GM21786 (cell line): Measurements from ENCODE around the gene ZNF766.
A peak's percentile ranks its signal among the peaks of the same experiment; 100 is the strongest.
"Not testable (repeated sequence)": the region's sequence is repeated elsewhere in the genome, so short reads cannot be mapped to it uniquely, and the experiment has no call there.

ENCODE experiments used
- ATAC-seq: cut with Tn5 transposase; IDR thresholded peaks from one replicate; pipeline ENCODE4 v1.9.1; 2021; ENCODE audit not compliant: unreplicated experiment

Gene ZNF766

DNA sequence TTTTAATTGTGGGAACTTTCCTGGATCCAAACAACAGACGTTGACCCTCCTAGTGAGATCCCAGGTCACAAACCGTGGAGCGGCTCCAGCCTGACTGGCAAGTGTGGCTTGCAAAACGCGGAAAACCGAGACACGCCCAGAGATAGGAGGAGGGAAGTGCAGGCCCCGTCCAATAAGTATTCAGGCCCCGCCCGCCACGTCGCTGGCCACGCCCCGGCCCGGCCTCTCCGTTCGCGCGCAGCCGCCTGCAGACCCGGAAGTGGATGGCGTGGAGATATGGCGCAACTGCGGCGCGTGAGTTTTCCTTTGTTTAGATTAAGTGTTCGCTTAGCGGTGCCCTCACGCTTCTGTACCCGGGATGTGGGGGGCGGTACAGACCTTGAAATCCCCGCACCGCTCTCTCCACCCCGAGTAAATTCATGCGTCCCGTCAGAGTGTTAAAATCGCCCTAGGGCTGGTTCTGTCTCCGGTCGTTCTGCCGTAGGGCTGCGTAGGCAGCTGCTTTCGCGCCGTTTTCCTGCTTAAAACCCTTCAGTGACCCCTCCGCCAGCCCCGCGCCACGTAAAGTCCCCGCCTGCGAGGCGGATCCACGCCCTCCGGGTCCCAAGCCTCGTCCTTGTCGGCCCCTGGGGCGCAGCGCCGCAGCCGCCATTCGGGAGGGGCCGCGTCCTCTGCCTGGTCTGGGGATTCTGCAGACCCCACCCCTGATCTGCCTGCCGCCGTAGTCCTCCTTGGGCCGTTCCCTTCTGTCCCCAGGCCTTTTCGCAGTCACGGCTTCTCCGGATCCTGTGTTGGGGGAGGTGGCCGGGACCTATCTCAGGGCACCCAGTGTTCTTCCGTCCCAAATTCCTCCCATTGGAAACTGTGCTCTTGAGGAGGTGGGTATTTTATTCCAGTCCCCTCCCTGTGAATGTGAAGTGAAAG is at the start of gene ZNF766:
TSS of gene ZNF766 (plus strand) at position 250 of the 924 bp plus-strand sequence. CDS start at position 277, 27 bp downstream.
- peak; percentile 97 for ATAC-seq

DNA sequence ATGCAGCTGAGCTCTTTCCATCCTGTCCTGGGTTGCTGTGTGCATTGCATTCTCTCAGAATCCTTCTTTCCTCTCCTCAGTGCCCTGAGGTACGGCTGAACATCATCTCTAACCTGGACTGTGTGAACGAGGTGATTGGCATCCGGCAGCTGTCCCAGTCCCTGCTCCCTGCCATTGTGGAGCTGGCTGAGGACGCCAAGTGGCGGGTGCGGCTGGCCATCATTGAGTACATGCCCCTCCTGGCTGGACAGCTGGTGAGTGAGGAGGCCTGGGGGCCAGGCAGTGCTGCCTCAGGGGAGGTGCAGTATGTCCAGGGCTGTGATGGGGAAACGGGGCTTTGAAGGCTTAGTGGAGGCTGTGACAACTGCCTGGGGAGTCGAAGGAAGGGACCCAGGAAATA is 49.8 kb upstream of the ZNF766 start:
- ATAC-seq: no peak

DNA sequence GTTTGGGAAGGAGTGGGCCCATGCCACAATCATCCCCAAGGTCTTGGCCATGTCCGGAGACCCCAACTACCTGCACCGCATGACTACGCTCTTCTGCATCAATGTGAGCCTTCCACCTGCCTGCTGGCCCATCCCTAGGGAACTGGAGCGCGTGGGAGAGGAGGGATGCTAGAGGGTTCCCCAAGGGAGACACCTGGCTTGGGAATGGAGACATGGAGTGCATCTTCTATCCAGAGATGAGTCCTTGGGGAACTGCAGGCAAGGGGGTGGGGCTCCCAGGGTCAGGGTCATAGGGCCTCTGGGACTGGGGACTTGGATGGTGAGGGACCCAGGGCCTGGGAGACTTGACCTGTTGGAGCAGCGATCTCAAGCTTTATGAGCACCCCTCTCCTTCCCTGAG is 48.4 kb upstream of the ZNF766 start:
- no peak for ATAC-seq

- ATAC-seq: no peak
Measured at GRCh38 chr19:52221831-52222375, 47.5 kb upstream of the ZNF766 start.

GRCh38 chr19:52224211-52224610 is 45.2 kb upstream of the ZNF766 start:
- no peak for ATAC-seq

GRCh38 chr19:52226652-52227051 is 42.7 kb upstream of the ZNF766 start:
- no peak for ATAC-seq

DNA sequence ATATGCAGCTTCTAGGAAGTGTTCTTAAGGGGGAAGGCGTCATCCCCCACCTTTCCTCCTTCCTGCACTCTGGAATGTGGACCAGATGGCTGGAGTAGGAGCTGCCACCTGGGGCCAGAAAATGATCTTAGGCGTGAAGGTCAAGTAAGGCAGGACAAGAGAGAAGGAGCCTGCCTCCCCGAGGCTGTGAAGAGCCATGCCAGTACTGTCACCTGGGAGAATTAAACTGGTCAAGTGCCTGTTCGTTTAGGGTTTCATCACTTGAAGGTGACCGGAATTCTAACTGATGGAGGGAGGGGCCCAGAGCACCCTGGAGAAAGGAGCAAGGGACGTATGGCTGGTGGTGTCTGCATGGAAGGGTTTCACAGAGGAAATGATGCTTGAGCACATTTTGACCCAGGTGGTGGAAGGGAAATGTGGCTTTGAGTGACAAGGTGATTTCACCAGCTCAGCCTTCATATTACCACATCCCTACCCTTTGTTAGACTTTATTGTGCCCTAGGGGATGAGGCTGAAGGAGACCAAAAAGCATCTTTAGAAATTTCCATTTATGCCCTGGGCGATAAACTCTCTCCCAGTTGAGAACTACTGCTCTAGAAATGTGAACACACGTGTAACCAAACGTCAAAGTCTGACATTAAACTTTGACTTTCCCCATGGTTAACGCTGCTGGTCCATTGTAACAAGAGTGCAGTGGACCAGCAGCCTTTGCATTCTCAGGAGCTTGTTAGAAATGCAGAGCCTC is 42.0 kb upstream of the ZNF766 start:
- no peak for ATAC-seq

- ATAC-seq: no peak
Measured at GRCh38 chr19:52227980-52228379, 41.4 kb upstream of the ZNF766 start.

GRCh38 chr19:52229524-52229923 is 39.9 kb upstream of the ZNF766 start:
- no peak for ATAC-seq

DNA sequence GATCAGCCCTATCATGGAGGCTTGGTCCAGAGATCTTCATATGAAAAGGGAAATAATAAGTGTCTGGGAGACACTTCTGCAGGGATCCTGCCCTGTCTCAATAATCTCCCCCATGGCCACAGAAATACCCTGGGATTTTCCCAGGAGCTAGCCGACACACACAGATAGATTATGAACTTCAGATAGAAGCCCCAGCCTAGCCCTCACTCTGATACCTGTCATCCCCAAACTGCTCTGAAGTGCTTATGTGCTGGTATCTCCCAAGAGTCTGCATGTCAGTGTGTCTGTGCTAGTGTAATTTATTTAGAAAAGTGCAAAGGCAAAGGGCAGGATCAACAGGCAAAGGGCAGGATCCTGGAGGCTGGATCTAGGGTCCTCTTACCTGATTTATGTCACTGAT is 38.7 kb upstream of the ZNF766 start:
- no peak for ATAC-seq

- no peak for ATAC-seq
Measured at GRCh38 chr19:52231154-52231910, 38.1 kb upstream of the ZNF766 start.

- no peak for ATAC-seq
Measured at GRCh38 chr19:52234406-52234805, 35.0 kb upstream of the ZNF766 start.

DNA sequence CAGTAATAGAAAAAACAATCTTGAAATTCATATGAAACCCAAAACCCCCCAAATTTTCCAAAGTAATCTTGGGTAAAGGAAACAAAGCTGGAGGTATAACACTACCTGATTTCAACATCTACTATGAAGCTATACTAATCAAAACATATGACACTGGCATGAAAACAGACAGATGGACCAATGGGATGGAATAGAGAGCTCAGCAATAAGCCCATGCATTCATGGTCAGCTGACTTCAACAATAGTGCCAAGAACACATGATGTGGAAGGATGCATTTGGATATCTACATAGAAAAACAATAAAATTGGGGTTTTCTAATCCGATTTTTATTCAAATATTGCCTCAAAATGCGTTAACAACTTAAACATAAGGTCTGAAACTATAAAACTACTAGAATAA is 32.2 kb upstream of the ZNF766 start:
- ATAC-seq: no peak

- ATAC-seq: no peak
Measured at GRCh38 chr19:52237771-52238400, 31.5 kb upstream of the ZNF766 start.

DNA sequence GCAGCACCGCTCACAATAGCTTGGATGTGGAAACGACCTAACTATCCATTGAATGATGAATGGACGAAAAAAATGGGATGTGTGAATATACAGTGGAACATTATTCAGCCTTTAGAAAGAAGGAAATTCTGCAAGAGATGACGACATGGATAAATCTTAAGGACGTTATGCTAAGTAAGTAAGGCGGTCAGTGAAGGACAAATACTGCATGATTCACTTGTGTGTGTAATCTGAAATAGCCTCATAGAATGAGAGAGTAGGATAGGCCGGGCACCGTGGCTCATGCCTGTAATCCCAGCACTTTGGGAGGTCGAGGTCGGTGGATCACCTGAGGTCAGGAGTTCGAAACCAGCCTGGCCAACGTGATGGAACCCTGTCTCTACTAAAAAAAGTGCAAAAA is 25.4 kb upstream of the ZNF766 start:
- no peak for ATAC-seq

- ATAC-seq: no peak
Measured at GRCh38 chr19:52248241-52248640, 21.1 kb upstream of the ZNF766 start.

DNA sequence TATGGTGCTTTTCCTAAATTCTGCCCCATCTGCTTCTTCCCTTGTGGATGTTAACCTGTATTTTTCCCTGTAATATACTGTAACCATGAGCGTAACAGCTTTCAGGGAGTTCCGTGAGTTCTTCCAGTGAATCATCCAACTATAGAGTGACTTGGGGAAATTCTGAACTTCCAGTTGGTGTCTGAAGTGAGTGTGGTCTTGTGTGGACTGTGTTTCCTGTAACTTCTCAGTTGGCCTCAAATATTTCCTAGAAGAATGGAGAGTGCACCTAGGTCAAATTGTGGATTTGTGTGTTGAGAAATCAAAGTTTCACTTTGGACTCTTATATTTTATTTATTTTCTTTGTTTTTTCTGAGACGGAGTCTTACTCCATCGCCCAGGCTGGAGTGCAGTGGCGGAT is 11.0 kb upstream of the ZNF766 start:
- ATAC-seq: no peak

DNA sequence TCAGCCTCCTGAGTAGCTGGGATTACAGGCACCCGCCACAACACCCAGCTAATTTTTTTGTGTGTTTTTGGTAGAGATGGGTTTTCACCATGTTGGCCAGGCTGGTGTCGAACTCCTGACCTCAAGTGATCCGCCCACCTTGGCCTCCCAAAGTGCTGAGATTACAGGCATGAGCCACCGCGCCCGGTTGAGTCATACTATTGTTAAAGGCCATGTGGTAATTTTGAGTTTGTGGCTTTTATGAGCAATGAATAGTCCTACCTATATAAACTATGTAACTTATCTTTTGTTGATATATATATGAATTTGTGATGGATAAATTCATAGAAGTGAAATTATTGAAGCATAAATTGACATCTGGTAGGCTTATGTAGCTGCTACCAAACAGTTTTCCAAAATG is 3.8 kb upstream of the ZNF766 start:
- not testable (repeated sequence) for ATAC-seq

- no peak for ATAC-seq
Measured at GRCh38 chr19:52270266-52270885, 989 bp downstream of the ZNF766 start.

DNA sequence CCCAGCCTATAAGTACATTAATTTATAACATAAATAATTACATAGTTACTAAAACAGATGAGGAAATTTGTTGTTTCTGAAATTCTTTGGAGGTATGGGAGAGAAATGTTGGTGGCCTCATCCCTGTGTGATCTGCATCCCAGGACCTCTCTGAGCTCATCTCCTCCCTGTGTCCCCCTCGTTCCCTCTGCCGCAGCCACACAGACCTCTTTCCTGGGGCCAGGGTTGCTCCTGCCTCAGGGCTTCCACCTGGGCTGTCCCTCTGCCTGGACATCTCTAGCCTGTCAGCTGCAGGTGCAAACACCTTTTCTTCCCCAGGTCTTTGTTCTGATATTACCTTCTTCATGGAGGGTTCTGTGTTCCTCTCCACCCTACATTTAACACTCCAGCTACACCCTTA is 3.9 kb downstream of the ZNF766 start:
- ATAC-seq: no peak
